Hematopoietic multipotent progenitor cell treated with erythropoietin and hydrocortisone succinate and interleukin-3 and kit ligand, for 15 days (in vitro differentiated cells): ENCODE measurements around the gene SCUBE1.
"Not testable (repeated sequence)": the region's sequence is repeated elsewhere in the genome, so short reads cannot be mapped to it uniquely, and the experiment has no call there.

Experiments
- DNase-seq: peaks from one replicate; pipeline ENCODE4 v3.0.0-alpha.2; 2015; ENCODE audit warnings: low spot score

SCUBE1 gene

DNA sequence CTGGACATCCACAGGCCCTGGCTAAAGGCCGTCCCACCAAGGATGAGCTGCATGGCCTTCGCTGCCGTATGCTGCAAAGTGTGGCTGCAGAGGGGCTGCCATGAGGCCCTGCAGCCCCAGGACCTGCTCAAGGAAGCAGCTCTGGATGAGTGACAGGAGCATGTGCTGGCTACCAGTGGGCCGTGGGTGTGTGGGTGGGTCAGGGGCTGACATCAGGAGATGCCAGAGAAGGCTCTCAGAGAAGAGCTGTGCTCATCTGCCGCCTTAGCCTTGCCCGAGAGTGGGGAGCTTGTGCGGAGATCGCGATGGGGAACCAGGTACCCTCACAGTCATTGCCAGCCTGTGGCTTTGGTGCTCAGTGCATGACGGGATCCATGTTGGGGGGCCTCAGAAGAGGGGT lies 41.3 kb downstream of the SCUBE1 start:
- DNase-seq = no peak

DNA sequence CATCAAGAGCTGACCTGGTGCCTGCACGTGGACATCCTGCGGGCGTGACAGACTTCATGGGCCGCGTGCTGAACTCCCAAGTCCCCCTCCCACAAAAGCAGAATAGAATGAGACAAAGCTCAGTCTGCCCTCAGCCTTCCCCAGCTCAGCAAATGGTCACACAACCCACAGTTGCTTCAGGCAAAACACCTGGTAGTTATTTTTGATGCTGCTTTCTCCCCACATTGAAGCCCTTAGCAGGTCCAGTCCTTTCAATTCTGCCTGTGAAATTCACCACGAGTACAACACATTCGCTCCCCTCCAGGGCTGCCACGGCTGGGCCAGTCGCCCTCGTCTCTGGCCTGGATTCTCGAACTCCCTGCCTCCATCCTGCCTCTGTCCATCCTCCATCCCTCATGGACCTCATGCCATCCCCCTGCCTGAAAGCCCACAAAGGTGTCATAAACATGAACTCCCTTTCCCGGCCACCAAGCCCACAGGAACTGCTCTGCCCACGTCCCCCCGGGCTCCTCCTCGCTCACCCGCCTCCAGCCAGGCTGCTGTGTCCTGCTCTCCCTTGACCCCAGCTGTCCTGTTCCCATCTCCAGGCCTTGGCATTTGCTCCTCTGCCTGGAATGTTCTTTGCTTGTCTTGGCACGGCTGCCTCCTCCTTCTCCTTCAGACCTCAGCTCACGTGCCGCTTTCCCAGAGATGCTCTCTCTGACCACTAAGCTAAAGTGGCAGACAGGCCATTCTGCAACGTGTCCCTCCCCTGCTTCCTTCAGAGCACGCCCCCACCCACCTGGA lies 42.1 kb downstream of the SCUBE1 start:
- no peak for DNase-seq

- DNase-seq = no peak
These were observed 43.4 kb downstream of the SCUBE1 start for GRCh38 chr22:43299736-43300135.

- DNase-seq = no peak
These were observed 44.9 kb downstream of the SCUBE1 start for GRCh38 chr22:43298062-43298801.

- DNase-seq = no peak
These were observed 45.7 kb downstream of the SCUBE1 start for GRCh38 chr22:43297270-43298061.

- no peak for DNase-seq
These were observed 46.8 kb downstream of the SCUBE1 start for GRCh38 chr22:43296276-43296902.

DNA sequence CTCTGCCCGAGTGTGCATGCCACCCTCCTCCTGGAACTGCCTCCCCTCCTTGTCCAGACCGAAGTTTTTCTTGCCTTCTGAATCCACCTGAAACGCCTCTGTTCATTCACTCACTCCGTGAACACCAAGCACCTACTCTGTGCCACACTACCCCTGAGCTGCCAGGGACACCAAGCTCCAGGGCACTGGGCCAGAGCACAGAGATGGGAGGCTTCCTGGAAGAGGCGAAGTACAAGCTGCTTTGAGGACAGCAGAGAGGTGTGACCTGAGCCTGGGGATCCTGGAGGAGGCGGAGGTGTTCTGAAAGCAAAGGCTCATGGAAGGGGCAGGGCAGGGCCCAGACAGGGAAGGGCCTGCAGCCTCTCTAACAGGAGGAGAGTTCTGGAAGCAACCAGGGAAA lies 47.5 kb downstream of the SCUBE1 start:
- DNase-seq = no peak

- no peak for DNase-seq
These were observed 48.0 kb downstream of the SCUBE1 start for GRCh38 chr22:43295173-43295572.

DNA sequence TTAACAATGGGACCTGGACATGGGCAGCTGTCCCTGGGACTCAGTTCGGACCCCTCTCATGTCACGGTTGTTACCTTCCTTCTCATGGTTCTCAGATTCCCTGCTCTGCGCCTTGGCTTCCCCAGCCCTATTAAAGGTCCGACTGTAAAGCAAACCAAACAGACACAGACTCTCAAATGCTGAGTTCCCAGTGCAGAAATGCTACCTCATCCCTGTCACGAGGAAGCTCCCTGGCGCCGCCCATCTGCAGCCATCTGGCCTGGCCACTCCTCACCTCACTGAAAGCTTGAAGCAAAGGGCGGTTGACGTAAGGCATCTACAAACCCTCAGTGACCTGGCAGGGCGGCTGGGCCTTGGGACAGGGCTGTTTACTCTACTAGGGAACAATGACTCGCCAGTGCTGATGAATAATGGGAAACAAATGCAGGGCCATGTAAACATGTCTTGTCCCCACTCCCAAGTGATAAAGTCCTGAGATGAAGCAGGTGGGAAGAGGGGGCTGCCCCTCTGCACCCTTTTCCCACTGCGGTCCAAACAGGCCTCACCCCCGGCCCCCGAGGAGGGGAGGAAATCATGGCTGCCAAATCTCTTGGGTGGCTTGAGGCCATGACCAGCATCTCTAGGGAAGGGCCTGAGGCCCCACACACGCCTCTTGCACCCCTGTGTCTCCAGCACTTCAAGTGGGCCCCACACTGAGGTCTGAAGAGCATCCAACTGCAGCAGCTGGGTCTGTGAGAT lies 49.3 kb downstream of the SCUBE1 start:
- DNase-seq = peak; percentile 57

GRCh38 chr22:43293259-43293654 lies 49.9 kb downstream of the SCUBE1 start:
- no peak for DNase-seq

DNA sequence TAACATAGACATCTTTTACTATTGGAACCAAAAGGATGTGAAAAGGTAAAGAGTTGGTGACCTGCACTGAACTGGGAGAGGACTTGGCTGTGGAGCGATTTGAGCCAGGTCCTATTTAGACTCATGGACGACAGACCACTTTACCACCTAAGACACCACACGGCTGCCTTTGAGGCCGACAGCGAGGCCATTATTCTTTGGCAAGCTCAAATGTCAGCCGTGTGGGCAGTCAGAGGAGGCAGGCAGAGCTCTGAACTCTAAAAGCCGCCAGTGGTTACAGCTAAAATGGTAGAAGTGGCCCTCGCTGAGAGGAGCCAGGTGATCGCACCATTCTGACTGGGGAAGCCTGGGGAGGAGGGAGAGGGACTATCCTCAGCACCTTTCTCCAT lies 50.5 kb downstream of the SCUBE1 start:
- DNase-seq = no peak

- no peak for DNase-seq
These were observed 51.8 kb downstream of the SCUBE1 start for GRCh38 chr22:43291381-43291780.

GRCh38 chr22:43289976-43290721 lies 53.0 kb downstream of the SCUBE1 start:
- no peak for DNase-seq

- DNase-seq = no peak
These were observed 53.6 kb downstream of the SCUBE1 start for GRCh38 chr22:43289531-43289963.

DNA sequence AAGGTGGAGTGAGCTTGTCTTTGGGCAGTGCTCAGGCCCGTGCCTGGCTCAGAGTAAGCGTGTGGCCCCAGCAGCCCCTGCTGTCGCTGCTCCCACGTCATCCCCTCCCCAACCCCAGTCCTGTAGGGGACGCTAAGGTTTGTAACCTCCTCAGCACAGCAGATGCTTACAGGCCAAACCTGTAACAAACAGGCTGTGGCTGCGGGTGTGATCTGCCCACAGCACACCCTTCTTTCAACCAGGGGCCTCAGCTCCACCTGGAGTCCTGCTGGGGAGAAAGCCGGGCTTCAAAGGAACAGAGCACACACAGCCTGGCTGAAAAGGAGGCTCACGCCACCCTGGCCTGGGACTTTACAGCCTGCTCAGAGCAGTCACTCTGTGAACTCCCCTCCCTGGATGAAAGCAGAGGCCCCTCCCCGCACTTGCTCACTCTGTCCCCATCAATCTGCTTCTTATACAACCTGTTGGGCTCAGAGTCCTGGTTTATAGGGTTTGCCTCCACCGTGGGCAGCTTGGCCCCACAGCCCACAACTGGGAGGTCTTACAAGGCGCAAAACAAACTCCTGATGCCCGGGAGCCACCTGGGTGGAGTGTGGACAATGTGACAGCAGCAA lies 54.3 kb downstream of the SCUBE1 start:
- DNase-seq = no peak

- no peak for DNase-seq
These were observed 54.8 kb downstream of the SCUBE1 start for GRCh38 chr22:43288378-43288777.

- no peak for DNase-seq
These were observed 55.7 kb downstream of the SCUBE1 start for GRCh38 chr22:43287441-43287840.

GRCh38 chr22:43281394-43281793 lies 61.8 kb downstream of the SCUBE1 start:
- DNase-seq = no peak

GRCh38 chr22:43280523-43280886 lies 62.7 kb downstream of the SCUBE1 start:
- DNase-seq = not testable (repeated sequence)

DNA sequence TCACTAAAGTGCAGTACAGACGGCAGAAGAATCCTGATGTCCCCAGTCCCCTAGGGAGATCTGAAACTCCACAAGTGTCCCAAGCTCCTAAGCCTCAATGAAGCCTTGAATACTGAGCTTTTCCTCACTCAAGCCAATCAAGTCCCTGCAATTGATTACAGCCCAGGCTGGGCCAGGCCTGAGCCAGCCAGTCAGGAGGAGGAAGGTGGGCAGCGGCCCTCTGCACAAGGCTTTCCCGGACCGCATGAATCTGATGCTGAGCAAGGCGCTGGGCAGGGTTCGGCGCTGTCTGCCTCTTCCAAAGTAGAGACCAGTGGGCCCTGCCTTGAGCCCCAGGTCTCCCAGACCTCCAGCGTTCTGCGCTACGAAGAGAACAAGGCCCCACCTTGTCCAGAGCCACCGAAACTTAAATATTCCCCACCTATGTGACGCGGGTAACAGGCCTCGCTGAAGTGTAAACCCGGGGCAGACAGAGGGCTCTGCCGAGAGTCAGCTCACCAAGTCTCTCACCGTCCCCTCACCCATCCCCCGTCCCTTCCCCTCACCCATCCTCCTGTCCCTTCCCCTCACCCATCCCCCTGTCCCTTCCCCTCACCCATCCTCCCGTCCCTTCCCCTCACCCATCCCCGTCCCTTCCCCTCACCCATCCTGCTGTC lies 63.2 kb downstream of the SCUBE1 start:
- no peak for DNase-seq
